ENCODE results near the gene STARD3NL.

Gene STARD3NL

GRCh38 chr7:38185395-38186307 lies 7.6 kb downstream of the STARD3NL start:
- no peak for DNase-seq

- peak; percentile 3 to 5 for DNase-seq
Observed at GRCh38 chr7:38186593-38187314, 8.7 kb downstream of the STARD3NL start.

- DNase-seq, result no peak
Observed at GRCh38 chr7:38187794-38188440, 9.9 kb downstream of the STARD3NL start.

GRCh38 chr7:38189231-38189938 lies 11.3 kb downstream of the STARD3NL start:
- no peak for DNase-seq

GRCh38 chr7:38190011-38190410 lies 12.0 kb downstream of the STARD3NL start:
- DNase-seq, result no peak

- DNase-seq, result no peak
Observed at GRCh38 chr7:38191791-38192190, 13.7 kb downstream of the STARD3NL start.

- DNase-seq, result no peak
Observed at GRCh38 chr7:38192327-38192726, 14.3 kb downstream of the STARD3NL start.

GRCh38 chr7:38195804-38196595 lies 18.0 kb downstream of the STARD3NL start:
- DNase-seq, result no peak

- DNase-seq, result no peak
Observed at GRCh38 chr7:38198366-38198765, 20.3 kb downstream of the STARD3NL start.

- no peak for DNase-seq
Observed at GRCh38 chr7:38199154-38199553, 21.1 kb downstream of the STARD3NL start.

GRCh38 chr7:38199782-38200181 lies 21.7 kb downstream of the STARD3NL start:
- no peak for DNase-seq

- DNase-seq, result no peak
Observed at GRCh38 chr7:38206071-38206470, 28.0 kb downstream of the STARD3NL start.

- DNase-seq, result no peak
Observed at GRCh38 chr7:38207843-38208242, 29.8 kb downstream of the STARD3NL start.

GRCh38 chr7:38211486-38211885 lies 33.4 kb downstream of the STARD3NL start:
- no peak for DNase-seq

GRCh38 chr7:38211940-38212339 lies 33.9 kb downstream of the STARD3NL start:
- DNase-seq, result no peak

GRCh38 chr7:38215115-38215514 lies 37.1 kb downstream of the STARD3NL start:
- no peak for DNase-seq

- DNase-seq, result peak in 1 of 2 experiments; percentile 43
Observed at GRCh38 chr7:38215735-38216670, 38.0 kb downstream of the STARD3NL start.

- no peak for DNase-seq
Observed at GRCh38 chr7:38217672-38218071, 39.6 kb downstream of the STARD3NL start.

- DNase-seq, result no peak
Observed at GRCh38 chr7:38220452-38220851, 42.4 kb downstream of the STARD3NL start.

GRCh38 chr7:38222481-38223096 lies 44.5 kb downstream of the STARD3NL start:
- peak; percentile 3 to 43 for DNase-seq

Data from SW 1271 (cell line).